Activated CD8-positive, alpha-beta T cell treated with anti-CD3 and anti-CD28 coated beads for 36 hours (primary cell): ENCODE results near the gene EHD4. TPM values are rescaled to one million over a fixed set of nuclear protein-coding genes. Genes with fewer than 3 reads are reported as not detected.

Experiments used
- ATAC-seq: fragments of 200-7000 bp; cut with Tn5 transposase; one replicate; pipeline ENCODE4 v1.10.0; 2021; ENCODE audit warnings: mild to moderate bottlenecking, moderate library complexity
- CTCF ChIA-PET: fragments of 350-600 bp; sonication (Branson Sonifier 250); formaldehyde crosslinking; loops from one replicate; lab custom pipeline; 2021; ENCODE audit warnings: antibody characterized with exemption; lab: Charles Lee
- POLR2A ChIA-PET: fragments of 350-600 bp; sonication (Branson Sonifier 250); formaldehyde crosslinking; loops from one replicate; lab custom pipeline; 2021; ENCODE audit warnings: antibody characterized with exemption; lab: Charles Lee
- DNase-seq: peaks from one replicate; pipeline ENCODE4 v3.0.0-alpha.2; 2020
- H3K27ac Mint-ChIP-seq: one replicate; pipeline ENCODE4 v1.8.0; 2021; ENCODE audit warnings: mild to moderate bottlenecking, mixed read lengths
- H3K27me3 Mint-ChIP-seq: one replicate; pipeline ENCODE4 v1.8.0; 2021; ENCODE audit warnings: mixed read lengths
- H3K36me3 Mint-ChIP-seq: one replicate; pipeline ENCODE4 v1.8.0; 2021; ENCODE audit warnings: low read depth, mixed read lengths
- H3K4me1 Mint-ChIP-seq: one replicate; pipeline ENCODE4 v1.8.0; 2021; ENCODE audit warnings: low read depth, mixed read lengths
- H3K4me3 Mint-ChIP-seq: one replicate; pipeline ENCODE4 v1.8.0; 2021; ENCODE audit warnings: mild to moderate bottlenecking, moderate library complexity, mixed read lengths
- H3K9me3 Mint-ChIP-seq: one replicate; pipeline ENCODE4 v1.8.0; 2021; ENCODE audit warnings: mixed read lengths
- intact Hi-C: fragments of 100-400 bp; cut with micrococcal nuclease; formaldehyde crosslinking; loops from one replicate; pipeline ENCODE4 v1.10.0; 2022
- total RNA-seq, 2 experiments: library from RNA; stranded (reverse); gene quantifications; one replicate each; pipeline ENCODE4 v1.2.3, GENCODE V29; 2021
- TF ChIP-seq, protein P1 (sequence below): fragments of 200-600 bp; IDR thresholded peaks from one replicate; pipeline ENCODE4 v1.8.0; 2022; ENCODE audit warnings: antibody characterized with exemption, mild to moderate bottlenecking

The EHD4 gene
- total RNA-seq, 2 experiments from 2014 or later = 22.3 to 22.6 TPM

DNA sequence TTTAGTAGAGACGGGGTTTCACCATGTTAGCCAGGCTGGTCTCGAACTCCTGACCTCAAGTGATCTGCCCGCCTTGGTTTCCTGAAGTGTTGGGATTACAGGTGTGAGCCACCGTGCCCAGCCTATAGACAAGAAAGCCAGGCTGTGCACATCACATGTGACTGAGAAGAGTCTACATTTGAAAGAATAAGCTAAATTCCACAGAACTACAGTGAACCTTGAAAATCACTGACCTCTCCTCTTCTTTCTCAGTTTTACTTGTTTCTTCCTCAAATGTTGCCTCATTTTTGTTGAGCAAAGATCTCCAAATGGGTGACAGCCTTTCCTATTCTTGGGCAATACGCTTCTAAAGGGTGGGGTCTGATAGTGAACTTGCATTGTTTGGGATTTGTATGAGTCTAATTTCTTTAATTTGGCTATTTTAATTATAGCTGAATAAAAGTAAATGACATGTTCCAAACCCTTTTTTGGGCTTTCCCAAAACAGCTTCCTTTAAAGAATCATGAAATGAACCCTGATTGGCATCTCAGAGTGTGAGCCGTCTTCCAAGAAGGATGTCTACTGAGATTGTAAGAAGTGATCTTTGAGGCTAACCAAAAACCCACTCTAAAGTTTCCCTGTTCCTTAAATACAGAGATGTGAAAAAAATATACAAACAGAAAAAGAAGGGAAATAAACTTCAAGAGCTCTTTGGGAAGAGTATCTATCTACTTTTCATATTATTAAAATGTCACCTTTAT is 56.9 kb downstream of the EHD4 start:
- intact Hi-C loops = no loop called here
- POLR2A ChIA-PET = no interaction called here
- no peaks in the 10 kb centered on the region for H3K9me3 Mint-ChIP-seq
- no peak for DNase-seq
- no peaks in the 10 kb centered on the region for H3K27me3 Mint-ChIP-seq
- H3K36me3 Mint-ChIP-seq = peaks cover 10% of the 10 kb centered on the region
- no peak overlapping the region for H3K4me3 Mint-ChIP-seq
- peaks cover 4% of the 10 kb centered on the region for H3K4me1 Mint-ChIP-seq
- TF ChIP-seq, protein P1, sequence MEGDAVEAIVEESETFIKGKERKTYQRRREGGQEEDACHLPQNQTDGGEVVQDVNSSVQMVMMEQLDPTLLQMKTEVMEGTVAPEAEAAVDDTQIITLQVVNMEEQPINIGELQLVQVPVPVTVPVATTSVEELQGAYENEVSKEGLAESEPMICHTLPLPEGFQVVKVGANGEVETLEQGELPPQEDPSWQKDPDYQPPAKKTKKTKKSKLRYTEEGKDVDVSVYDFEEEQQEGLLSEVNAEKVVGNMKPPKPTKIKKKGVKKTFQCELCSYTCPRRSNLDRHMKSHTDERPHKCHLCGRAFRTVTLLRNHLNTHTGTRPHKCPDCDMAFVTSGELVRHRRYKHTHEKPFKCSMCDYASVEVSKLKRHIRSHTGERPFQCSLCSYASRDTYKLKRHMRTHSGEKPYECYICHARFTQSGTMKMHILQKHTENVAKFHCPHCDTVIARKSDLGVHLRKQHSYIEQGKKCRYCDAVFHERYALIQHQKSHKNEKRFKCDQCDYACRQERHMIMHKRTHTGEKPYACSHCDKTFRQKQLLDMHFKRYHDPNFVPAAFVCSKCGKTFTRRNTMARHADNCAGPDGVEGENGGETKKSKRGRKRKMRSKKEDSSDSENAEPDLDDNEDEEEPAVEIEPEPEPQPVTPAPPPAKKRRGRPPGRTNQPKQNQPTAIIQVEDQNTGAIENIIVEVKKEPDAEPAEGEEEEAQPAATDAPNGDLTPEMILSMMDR = no peak
- H3K27ac Mint-ChIP-seq = no peak overlapping the region
- CTCF ChIA-PET = interaction anchor here (0.7 to 2.4 kb wide), 5 partner anchors 11 to 312 kb away, joined by 3 to 21 read pairs (median 3); partner anchors contain the start of gene MAPKBP1
- ATAC-seq = no peak

DNA sequence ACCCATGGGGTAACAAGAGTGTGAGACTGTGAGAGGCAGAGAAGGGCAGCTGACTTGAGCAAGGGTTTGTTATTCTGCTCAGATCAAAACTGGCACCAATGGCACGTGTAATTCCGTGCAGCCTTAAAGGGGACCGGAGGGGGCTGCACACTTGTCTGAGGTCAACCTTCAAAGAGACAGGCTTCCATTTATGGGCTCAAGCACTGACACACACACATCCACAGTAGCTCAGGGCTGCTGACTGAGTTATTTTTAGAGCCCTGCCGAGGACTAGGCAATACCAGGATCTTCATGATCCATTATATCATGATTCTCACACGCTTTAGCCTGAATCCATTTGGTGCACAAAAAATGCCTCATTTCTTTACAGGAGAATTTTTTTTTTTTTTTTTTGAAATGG is 57.9 kb downstream of the EHD4 start:
- CTCF ChIA-PET = no interaction called here
- Mint-ChIP-seq H3K4me1 (peaks cover 4% of the 10 kb centered on the region), H3K27ac (no peak overlapping the region), H3K9me3 (no peaks in the 10 kb centered on the region), H3K4me3 (no peak overlapping the region), H3K27me3 (no peaks in the 10 kb centered on the region), H3K36me3 (peaks cover 11% of the 10 kb centered on the region)
- POLR2A ChIA-PET = no interaction called here
- DNase-seq = no peak
- TF ChIP-seq, protein P1 = no peak
- no peak for ATAC-seq
- intact Hi-C loops = no loop called here

DNA sequence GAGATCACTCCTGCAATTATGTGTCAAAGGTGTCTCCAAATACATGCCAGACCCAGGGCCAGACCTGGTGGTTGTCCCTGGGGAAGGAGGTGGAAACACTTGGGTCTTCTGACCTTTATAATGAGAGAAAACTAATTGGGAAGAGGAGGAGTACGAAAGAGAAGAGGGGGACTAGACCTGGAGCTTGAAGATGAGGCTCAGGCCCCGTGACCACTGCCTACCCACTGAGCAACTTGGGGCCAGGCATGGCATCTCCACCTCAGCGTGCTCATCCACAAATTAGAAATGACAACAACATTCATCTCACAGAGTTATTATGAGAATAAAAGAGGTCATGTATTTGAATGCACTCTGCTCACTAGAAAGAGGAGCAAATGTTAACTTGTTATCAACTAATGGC is 59.1 kb downstream of the EHD4 start:
- Mint-ChIP-seq H3K9me3 (no peaks in the 10 kb centered on the region), H3K27ac (no peak overlapping the region), H3K4me1 (peaks cover 4% of the 10 kb centered on the region), H3K27me3 (no peaks in the 10 kb centered on the region), H3K36me3 (peaks cover 13% of the 10 kb centered on the region), H3K4me3 (no peak overlapping the region)
- TF ChIP-seq, protein P1 = no peak
- intact Hi-C loops = no loop called here
- ChIA-PET CTCF (no interaction called here), POLR2A (no interaction called here)
- ATAC-seq (no peak), DNase-seq (no peak)

DNA sequence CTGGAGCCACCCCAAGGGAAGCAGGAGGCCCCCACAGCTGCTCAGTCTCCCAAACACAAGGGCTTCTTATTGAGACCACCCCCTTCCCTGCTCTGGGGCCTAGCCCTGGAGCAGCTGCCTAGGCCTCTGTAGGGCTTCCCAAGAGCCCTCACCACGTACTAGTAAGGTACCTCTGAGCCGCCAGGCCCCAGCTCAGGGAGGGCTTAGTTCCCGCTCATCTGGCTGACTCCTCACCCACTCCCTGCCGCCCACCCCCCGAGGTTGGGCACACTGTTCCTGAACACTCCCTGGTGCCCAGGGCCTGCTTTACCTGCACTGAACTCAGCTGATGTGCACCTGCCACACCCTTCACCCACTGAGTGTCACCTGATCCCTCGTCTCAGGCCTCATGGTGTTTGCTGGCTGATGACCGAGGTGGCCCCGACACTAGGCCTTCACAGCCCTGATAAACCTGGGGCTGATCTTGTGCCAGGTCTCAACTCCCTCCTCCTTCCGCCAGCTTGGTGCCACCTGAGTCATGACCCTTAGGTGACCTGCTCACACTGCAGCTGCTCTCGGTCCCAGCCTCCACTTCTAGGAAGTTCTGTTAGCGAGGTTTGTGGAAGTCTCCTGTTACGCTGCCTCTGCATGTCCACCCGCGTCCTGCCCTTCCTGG is 60.5 kb downstream of the EHD4 start:
- POLR2A ChIA-PET = no interaction called here
- H3K27me3 Mint-ChIP-seq = no peaks in the 10 kb centered on the region
- DNase-seq (no peak), ATAC-seq (no peak)
- no peaks in the 10 kb centered on the region for H3K9me3 Mint-ChIP-seq
- peaks cover 16% of the 10 kb centered on the region for H3K36me3 Mint-ChIP-seq
- H3K27ac Mint-ChIP-seq = peak overlapping the region; percentile 6
- intact Hi-C loops = no loop called here
- no peak overlapping the region for H3K4me3 Mint-ChIP-seq
- TF ChIP-seq, protein P1 = no peak
- H3K4me1 Mint-ChIP-seq = peaks cover 4% of the 10 kb centered on the region
- CTCF ChIA-PET = interaction anchor here (1.6 kb wide), 1 partner anchor 137 kb away, joined by 3 read pairs; the partner anchor contains the start of gene MAPKBP1
